ENCODE results near the gene CRAMP1.

CRAMP1 gene

GRCh38 chr16:1723450-1724147 lies 111.4 kb downstream of the CRAMP1 start:
- Histone ChIP-seq H2BK120ac (ENCODE audit: low read depth, low read length) (peak overlapping the region; percentile 62), H3K4me2 (ENCODE audit: low read length, poor library complexity, severe bottlenecking) (no peak overlapping the region), H2BK5ac (ENCODE audit: low read depth, low read length, poor library complexity, severe bottlenecking) (no peak overlapping the region), H3K4me3 (ENCODE audit: insufficient read depth in 1 of 2, low read depth in 1 of 2, low read length in 2 of 2) (no peak overlapping the region), H3K18ac (ENCODE audit: low read depth in 1 of 2, low read length in 2 of 2) (no peak overlapping the region), H2BK15ac (ENCODE audit: low read depth, poor library complexity, severe bottlenecking) (peak overlapping the region; percentile 38), H3K27me3 (ENCODE audit: control insufficient read depth in 1 of 2, insufficient read depth in 1 of 2, low read length in 2 of 2) (no peaks in the 10 kb centered on the region), H4K8ac (ENCODE audit: low read length) (no peak overlapping the region), H2BK12ac (ENCODE audit: low read length in 2 of 2) (no peak overlapping the region), H3K4ac (ENCODE audit: low read depth in 1 of 2, low read length in 2 of 2) (no peak overlapping the region), H3K23ac (ENCODE audit: low read length in 2 of 2) (no peak overlapping the region), H3K9ac (ENCODE audit: low read length) (peak overlapping the region; percentile 39), H3K14ac (ENCODE audit: low read length in 2 of 2) (no peak overlapping the region), H2AFZ (ENCODE audit: low read depth, low read length) (no peak overlapping the region), H3K36me3 (ENCODE audit: control insufficient read depth in 1 of 2, insufficient read depth in 2 of 2, low read depth in 1 of 2, low read length in 2 of 2) (peaks cover 30 to 38% of the 10 kb centered on the region in 2 experiments), H3K9me3 (ENCODE audit: control insufficient read depth, low read length) (no peaks in the 10 kb centered on the region), H4K91ac (ENCODE audit: low read length) (no peak overlapping the region), H3K79me1 (replicated peaks; ENCODE audit: low read length, poor library complexity, severe bottlenecking) (peaks cover 36% of the 10 kb centered on the region), H3K4me1 (ENCODE audit: control insufficient read depth, insufficient read depth, low read depth, low read length) (peaks cover 19% of the 10 kb centered on the region), H2AK5ac (ENCODE audit: low read length, severe bottlenecking) (peak overlapping the region; percentile 17), H3K27ac (ENCODE audit: low read length, poor library complexity, severe bottlenecking) (peak overlapping the region; percentile 52)
- peak; percentile 56 for DNase-seq
- WGBS = 55% methylated on average over 5 of the region's 6 CpGs

GRCh38 chr16:1724491-1724890 lies 112.3 kb downstream of the CRAMP1 start:
- no peak overlapping the region for H3K4ac ChIP-seq (ENCODE audit: low read depth in 1 of 2, low read length in 2 of 2)
- no peak overlapping the region for H3K4me3 ChIP-seq (ENCODE audit: insufficient read depth in 1 of 2, low read depth in 1 of 2, low read length in 2 of 2)
- H2BK120ac ChIP-seq (ENCODE audit: low read depth, low read length) = no peak overlapping the region
- peaks cover 15% of the 10 kb centered on the region for H3K4me1 ChIP-seq (ENCODE audit: control insufficient read depth, insufficient read depth, low read depth, low read length)
- no peak for DNase-seq
- H3K4me2 ChIP-seq (ENCODE audit: low read length, poor library complexity, severe bottlenecking) = no peak overlapping the region
- no peaks in the 10 kb centered on the region for H3K9me3 ChIP-seq (ENCODE audit: control insufficient read depth, low read length)
- no peak overlapping the region for H2BK15ac ChIP-seq (ENCODE audit: low read depth, poor library complexity, severe bottlenecking)
- H4K8ac ChIP-seq (ENCODE audit: low read length) = no peak overlapping the region
- WGBS = 93% methylated on average over 12 of the region's 12 CpGs
- H3K79me1 ChIP-seq (replicated peaks; ENCODE audit: low read length, poor library complexity, severe bottlenecking) = peaks cover 41% of the 10 kb centered on the region
- no peak overlapping the region for H3K23ac ChIP-seq (ENCODE audit: low read length in 2 of 2)
- H3K9ac ChIP-seq (ENCODE audit: low read length) = no peak overlapping the region
- no peak overlapping the region for H3K14ac ChIP-seq (ENCODE audit: low read length in 2 of 2)
- no peak overlapping the region for H2BK5ac ChIP-seq (ENCODE audit: low read depth, low read length, poor library complexity, severe bottlenecking)
- H3K27ac ChIP-seq (ENCODE audit: low read length, poor library complexity, severe bottlenecking) = no peak overlapping the region
- H3K18ac ChIP-seq (ENCODE audit: low read depth in 1 of 2, low read length in 2 of 2) = no peak overlapping the region
- peaks cover 36 to 47% of the 10 kb centered on the region in 2 experiments for H3K36me3 ChIP-seq (ENCODE audit: control insufficient read depth in 1 of 2, insufficient read depth in 2 of 2, low read depth in 1 of 2, low read length in 2 of 2)
- no peak overlapping the region for H4K91ac ChIP-seq (ENCODE audit: low read length)
- no peak overlapping the region for H2AFZ ChIP-seq (ENCODE audit: low read depth, low read length)
- no peaks in the 10 kb centered on the region for H3K27me3 ChIP-seq (ENCODE audit: control insufficient read depth in 1 of 2, insufficient read depth in 1 of 2, low read length in 2 of 2)
- H2AK5ac ChIP-seq (ENCODE audit: low read length, severe bottlenecking) = no peak overlapping the region
- no peak overlapping the region for H2BK12ac ChIP-seq (ENCODE audit: low read length in 2 of 2)

GRCh38 chr16:1726661-1727502 lies 114.7 kb downstream of the CRAMP1 start:
- Histone ChIP-seq H2BK12ac (ENCODE audit: low read length in 2 of 2) (no peak overlapping the region), H3K23ac (ENCODE audit: low read length in 2 of 2) (no peak overlapping the region), H3K27ac (ENCODE audit: low read length, poor library complexity, severe bottlenecking) (no peak overlapping the region), H3K9me3 (ENCODE audit: control insufficient read depth, low read length) (no peaks in the 10 kb centered on the region), H3K27me3 (ENCODE audit: control insufficient read depth in 1 of 2, insufficient read depth in 1 of 2, low read length in 2 of 2) (no peaks in the 10 kb centered on the region), H2BK120ac (ENCODE audit: low read depth, low read length) (no peak overlapping the region), H3K4ac (ENCODE audit: low read depth in 1 of 2, low read length in 2 of 2) (no peak overlapping the region), H4K8ac (ENCODE audit: low read length) (no peak overlapping the region), H2AFZ (ENCODE audit: low read depth, low read length) (no peak overlapping the region), H3K18ac (ENCODE audit: low read depth in 1 of 2, low read length in 2 of 2) (no peak overlapping the region), H2AK5ac (ENCODE audit: low read length, severe bottlenecking) (no peak overlapping the region), H3K4me3 (ENCODE audit: insufficient read depth in 1 of 2, low read depth in 1 of 2, low read length in 2 of 2) (peak overlapping the region in 1 of 2 experiments; percentile 17), H3K14ac (ENCODE audit: low read length in 2 of 2) (no peak overlapping the region), H2BK15ac (ENCODE audit: low read depth, poor library complexity, severe bottlenecking) (no peak overlapping the region), H3K79me1 (replicated peaks; ENCODE audit: low read length, poor library complexity, severe bottlenecking) (peaks cover 46% of the 10 kb centered on the region), H3K4me1 (ENCODE audit: control insufficient read depth, insufficient read depth, low read depth, low read length) (peaks cover 9% of the 10 kb centered on the region), H3K36me3 (ENCODE audit: control insufficient read depth in 1 of 2, insufficient read depth in 2 of 2, low read depth in 1 of 2, low read length in 2 of 2) (peaks cover 49 to 61% of the 10 kb centered on the region in 2 experiments), H3K4me2 (ENCODE audit: low read length, poor library complexity, severe bottlenecking) (no peak overlapping the region), H2BK5ac (ENCODE audit: low read depth, low read length, poor library complexity, severe bottlenecking) (no peak overlapping the region), H4K91ac (ENCODE audit: low read length) (no peak overlapping the region), H3K9ac (ENCODE audit: low read length) (no peak overlapping the region)
- DNase-seq = no peak
- 98% methylated on average over 32 of the region's 32 CpGs for WGBS
